ENCODE results near the gene PRKAG3.

- no peak for TF ChIP-seq CTCF (conservative IDR thresholded peaks at IDR 0.05 in 1 of 2, IDR thresholded peaks at IDR 0.05 in 1 of 2; ENCODE audit: extremely low read depth in 1 of 2, insufficient read depth in 1 of 2, low read depth in 1 of 2, low read length in 2 of 2)
- no peak for TF ChIP-seq EZH2 (IDR thresholded peaks at IDR 0.05; ENCODE audit: borderline replicate concordance, low read length)
Measured at GRCh38 chr2:218878486-218878885, 46.9 kb upstream of the PRKAG3 start.
